Neural crest cell (in vitro differentiated cells): ENCODE measurements around the gene MEGF6. TPM values are rescaled to one million over a fixed set of nuclear protein-coding genes. Genes with fewer than 3 reads are reported as not detected.

Source experiments
- DNase-seq: peaks from one replicate; pipeline ENCODE4 v3.0.0; 2021; ENCODE audit warnings: low read depth, mixed read lengths, low spot score
- H3K27ac Mint-ChIP-seq: one replicate; pipeline ENCODE4 v1.8.0; 2021; ENCODE audit warnings: mild to moderate bottlenecking, mixed read lengths; ENCODE audit not compliant: unreplicated experiment
- H3K27me3 Mint-ChIP-seq: 2 replicates; pipeline ENCODE4 v1.8.0; 2021; ENCODE audit warnings: low read depth, mild to moderate bottlenecking, mixed read lengths
- H3K36me3 Mint-ChIP-seq: 2 replicates; pipeline ENCODE4 v1.8.0; 2021; ENCODE audit warnings: low read depth, mild to moderate bottlenecking, mixed read lengths
- H3K4me1 Mint-ChIP-seq: 2 replicates; pipeline ENCODE4 v1.8.0; 2021; ENCODE audit warnings: mixed read lengths
- H3K4me3 Mint-ChIP-seq: one replicate; pipeline ENCODE4 v1.8.0; 2021; ENCODE audit warnings: mild to moderate bottlenecking, mixed read lengths
- H3K9me3 Mint-ChIP-seq: 2 replicates; pipeline ENCODE4 v1.8.0; 2021; ENCODE audit warnings: mixed read lengths
- CTCF ChIP-seq: fragments of 200-600 bp; sonication (generic); conservative IDR thresholded peaks from 2 replicates; pipeline ENCODE4 v1.5.0; 2021; ENCODE audit warnings: antibody characterized with exemption, mild to moderate bottlenecking
- total RNA-seq: library from RNA; stranded (reverse); gene quantifications from 2 replicates; pipeline ENCODE4 v1.2.1, GENCODE V29; 2021

The MEGF6 gene
- total RNA-seq, 1 donor from 2014 or later, result 36.7 TPM

DNA sequence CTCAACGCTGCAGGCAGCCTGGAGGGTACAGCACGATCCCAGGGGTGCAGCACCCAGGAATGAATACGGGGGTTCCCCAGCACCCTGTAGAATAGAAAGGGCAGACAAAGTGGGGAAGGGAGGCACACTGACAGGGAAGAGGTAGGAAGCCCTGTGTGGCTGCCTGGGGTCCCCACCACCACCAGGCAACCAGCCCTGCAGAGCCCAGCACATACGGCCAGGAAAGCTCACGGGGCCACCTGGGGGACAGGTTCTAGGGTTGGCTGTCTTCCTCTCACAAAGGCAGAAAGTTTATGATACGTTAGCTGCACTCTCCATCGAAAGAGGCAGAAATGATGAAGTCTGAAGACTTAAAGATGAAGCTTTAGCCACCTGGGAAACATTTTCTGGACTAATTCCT is 104.4 kb downstream of the MEGF6 start:
- Mint-ChIP-seq H3K27me3 (no peaks in the 10 kb centered on the region), H3K4me3 (no peak overlapping the region), H3K36me3 (no peaks in the 10 kb centered on the region), H3K4me1 (no peaks in the 10 kb centered on the region), H3K9me3 (no peaks in the 10 kb centered on the region), H3K27ac (no peak overlapping the region)
- DNase-seq, result no peak
- TF ChIP-seq CTCF, result no peak

DNA sequence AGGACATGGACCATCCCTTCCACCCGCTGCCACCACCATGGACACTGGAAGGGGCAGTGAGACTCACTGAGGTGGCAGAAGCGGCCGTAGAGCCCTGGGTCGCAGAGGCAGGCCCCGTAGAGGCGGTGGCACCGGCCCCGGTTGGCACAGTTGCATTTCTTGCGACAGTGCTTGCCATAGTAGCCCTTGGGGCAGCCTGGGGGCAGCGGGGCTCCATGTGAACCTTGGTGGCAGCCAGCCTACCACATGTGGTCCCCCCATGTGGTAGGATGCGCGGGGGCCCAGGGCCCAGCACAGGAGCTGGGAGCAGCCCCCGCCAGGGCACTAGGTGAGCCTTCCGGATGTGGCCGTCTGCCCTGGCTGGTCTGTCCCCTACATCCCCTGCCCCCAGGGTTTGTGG is 105.3 kb downstream of the MEGF6 start:
- Mint-ChIP-seq H3K4me3 (no peak overlapping the region), H3K9me3 (no peaks in the 10 kb centered on the region), H3K4me1 (no peaks in the 10 kb centered on the region), H3K27me3 (no peaks in the 10 kb centered on the region), H3K36me3 (no peaks in the 10 kb centered on the region), H3K27ac (no peak overlapping the region)
- no peak for DNase-seq
- no peak for TF ChIP-seq CTCF

GRCh38 chr1:3505161-3505560 is 106.1 kb downstream of the MEGF6 start:
- no peak for DNase-seq
- Mint-ChIP-seq H3K27ac (no peak overlapping the region), H3K36me3 (no peaks in the 10 kb centered on the region), H3K27me3 (no peaks in the 10 kb centered on the region), H3K9me3 (no peaks in the 10 kb centered on the region), H3K4me3 (no peak overlapping the region), H3K4me1 (no peaks in the 10 kb centered on the region)
- no peak for TF ChIP-seq CTCF

GRCh38 chr1:3504822-3505153 is 106.5 kb downstream of the MEGF6 start:
- no peak for TF ChIP-seq CTCF
- Mint-ChIP-seq H3K27ac (no peak overlapping the region), H3K4me3 (no peak overlapping the region), H3K36me3 (no peaks in the 10 kb centered on the region), H3K9me3 (no peaks in the 10 kb centered on the region), H3K27me3 (no peaks in the 10 kb centered on the region), H3K4me1 (no peaks in the 10 kb centered on the region)
- no peak for DNase-seq

- Mint-ChIP-seq H3K9me3 (no peaks in the 10 kb centered on the region), H3K4me1 (no peaks in the 10 kb centered on the region), H3K36me3 (no peaks in the 10 kb centered on the region), H3K27ac (no peak overlapping the region), H3K27me3 (no peaks in the 10 kb centered on the region), H3K4me3 (no peak overlapping the region)
- no peak for DNase-seq
- no peak for TF ChIP-seq CTCF
Measured at GRCh38 chr1:3504151-3504821, 107.0 kb downstream of the MEGF6 start.

DNA sequence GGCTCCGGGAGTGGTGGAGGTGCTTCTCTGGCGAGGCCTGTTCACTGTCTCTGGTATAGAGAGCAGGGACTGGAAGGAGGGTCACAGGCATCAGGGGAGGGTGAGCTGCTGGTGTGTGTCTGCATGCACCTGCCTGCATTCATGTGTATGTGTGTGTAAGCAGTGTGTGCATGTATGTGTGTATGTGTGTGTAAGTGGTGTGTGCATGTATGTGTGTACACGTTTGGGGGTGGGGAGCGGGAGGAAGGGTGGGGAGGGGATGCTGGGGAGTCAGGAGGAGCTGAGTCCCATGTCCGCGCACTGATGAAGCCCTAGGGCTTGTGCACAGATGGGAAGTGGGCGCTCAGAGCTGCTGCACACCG is 107.8 kb downstream of the MEGF6 start:
- Mint-ChIP-seq H3K9me3 (no peaks in the 10 kb centered on the region), H3K4me3 (no peak overlapping the region), H3K36me3 (no peaks in the 10 kb centered on the region), H3K4me1 (no peaks in the 10 kb centered on the region), H3K27me3 (no peaks in the 10 kb centered on the region), H3K27ac (no peak overlapping the region)
- no peak for DNase-seq
- no peak for TF ChIP-seq CTCF
